GM21360 (cell line): ENCODE results near the gene ZCCHC13.
"Not testable (repeated sequence)": the region's sequence is repeated elsewhere in the genome, so short reads cannot be mapped to it uniquely, and the experiment has no call there.

Experiments
- ATAC-seq: cut with Tn5 transposase; IDR thresholded peaks from one replicate; pipeline ENCODE4 v1.9.1; 2021; ENCODE audit warnings: mild to moderate bottlenecking, moderate library complexity; ENCODE audit not compliant: unreplicated experiment

The ZCCHC13 gene

DNA sequence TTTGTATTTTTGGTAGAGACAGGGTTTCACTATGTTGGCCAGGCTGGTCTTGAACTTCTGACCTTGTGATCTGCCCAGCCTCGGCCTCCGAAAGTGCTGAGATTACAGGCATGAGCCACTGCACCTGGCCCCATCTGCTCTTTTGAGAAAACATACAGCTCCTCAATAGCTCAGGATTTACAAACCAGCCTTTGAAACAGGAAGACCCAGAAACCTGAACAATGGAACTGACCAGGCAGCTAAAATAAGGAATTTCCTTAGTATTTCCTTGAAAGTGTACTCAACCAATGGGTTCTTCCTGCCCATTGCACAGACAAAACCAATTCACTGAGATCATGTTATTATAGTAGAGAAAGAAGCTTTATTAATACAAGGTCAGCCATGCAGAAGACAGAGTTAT is 15.3 kb downstream of the ZCCHC13 start:
- not testable (repeated sequence) for ATAC-seq

DNA sequence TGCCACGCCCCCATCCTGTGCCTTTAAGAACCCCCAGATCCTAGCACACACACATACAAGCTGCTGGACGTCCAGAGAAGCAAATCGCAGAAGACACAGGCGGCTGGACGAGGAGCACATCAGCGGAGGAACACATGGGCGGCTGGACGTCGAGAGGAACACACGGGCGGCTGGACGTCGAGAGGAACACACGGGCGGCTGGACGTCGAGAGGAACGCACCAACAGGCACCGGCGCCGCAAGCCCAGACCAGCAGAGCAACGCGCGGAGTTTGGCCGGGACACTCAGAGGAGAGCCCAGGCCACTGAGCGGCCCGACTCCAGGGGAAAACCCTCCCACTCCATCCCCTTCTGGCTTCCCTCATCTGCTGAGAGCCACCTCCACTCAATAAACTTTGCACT is 17.2 kb downstream of the ZCCHC13 start:
- no peak for ATAC-seq

DNA sequence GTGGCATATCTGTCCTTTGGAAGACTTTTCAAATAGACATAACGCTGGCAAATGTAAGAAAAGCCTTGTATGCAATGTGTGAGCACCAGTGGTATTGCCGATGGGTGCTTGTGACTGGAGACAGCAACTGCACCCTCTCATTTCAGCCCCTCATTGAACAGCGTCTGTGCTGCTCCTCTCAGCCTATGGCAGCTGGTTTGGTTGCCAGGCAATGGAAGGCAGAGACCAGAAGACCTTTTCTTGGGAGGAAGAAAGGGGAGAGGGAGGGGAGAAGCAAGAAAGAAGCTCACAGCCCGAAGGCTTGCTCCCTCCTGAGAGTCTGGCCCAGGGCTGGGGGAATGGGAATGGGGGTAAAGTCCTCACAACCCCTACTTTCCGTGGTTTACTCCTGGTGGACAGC is 20.2 kb downstream of the ZCCHC13 start:
- no peak for ATAC-seq

DNA sequence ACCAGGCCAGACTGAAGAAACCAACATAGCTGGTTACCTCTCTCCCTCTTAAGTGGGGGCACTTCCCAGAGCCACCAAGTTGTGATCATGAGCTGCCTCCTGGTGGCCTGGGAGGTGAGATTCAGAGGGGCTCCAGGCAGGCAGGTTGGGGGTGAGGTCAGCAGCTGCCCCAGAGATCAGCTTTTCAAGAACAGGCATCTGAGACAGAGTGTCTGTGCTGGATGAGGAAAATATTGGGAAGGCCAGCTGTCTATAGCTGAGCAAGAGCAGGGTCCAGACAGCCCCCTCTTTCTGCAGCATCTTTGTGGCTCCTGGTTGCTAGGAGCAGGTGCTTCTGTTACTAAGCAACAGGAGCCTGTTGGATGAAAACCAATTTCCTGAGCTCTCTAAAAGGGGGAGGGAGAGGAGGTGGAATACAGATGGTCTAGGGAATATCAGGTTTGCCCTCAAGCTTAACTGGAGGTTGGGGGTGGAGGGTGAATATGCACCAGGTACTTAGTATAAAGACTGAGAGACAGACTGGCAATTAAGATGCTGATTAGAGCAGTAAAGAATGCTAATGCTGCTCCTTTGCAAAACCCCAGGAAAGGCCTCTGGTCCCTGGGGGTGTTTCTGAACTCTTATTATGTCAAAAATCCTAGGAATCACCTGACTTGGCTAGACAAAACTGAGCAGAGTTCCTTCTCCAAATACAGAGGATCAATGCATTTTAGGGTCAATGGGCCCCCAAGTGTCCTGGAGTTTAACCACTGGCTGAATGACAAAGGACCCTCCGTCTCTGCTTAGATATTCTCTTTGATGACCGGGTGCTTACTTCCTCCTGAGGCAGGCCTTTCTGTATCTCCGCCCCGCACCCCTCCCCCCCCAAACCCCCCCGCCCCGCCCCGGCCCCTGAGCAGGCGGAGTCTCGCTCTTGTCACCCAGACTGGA is 21.4 kb downstream of the ZCCHC13 start:
- no peak for ATAC-seq

DNA sequence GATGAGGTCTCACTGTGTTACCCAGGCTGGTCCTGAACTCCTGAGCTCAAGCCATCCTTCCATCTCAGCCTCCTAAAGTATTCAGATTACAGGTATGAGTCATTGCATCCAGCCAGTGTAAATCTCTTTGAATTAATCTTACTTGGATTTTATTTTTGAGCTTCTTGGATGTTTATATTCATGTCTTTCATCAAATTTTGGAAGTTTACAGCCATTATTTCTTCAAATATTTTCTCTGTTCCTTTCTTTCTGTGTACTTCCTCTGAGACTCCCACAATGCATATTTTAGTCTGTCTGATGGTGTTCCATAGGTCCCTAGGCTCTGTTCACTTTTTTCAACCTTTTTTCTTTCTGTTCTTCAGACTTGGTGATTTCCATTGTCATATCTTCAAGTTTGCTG is 34.9 kb downstream of the ZCCHC13 start:
- ATAC-seq: no peak

DNA sequence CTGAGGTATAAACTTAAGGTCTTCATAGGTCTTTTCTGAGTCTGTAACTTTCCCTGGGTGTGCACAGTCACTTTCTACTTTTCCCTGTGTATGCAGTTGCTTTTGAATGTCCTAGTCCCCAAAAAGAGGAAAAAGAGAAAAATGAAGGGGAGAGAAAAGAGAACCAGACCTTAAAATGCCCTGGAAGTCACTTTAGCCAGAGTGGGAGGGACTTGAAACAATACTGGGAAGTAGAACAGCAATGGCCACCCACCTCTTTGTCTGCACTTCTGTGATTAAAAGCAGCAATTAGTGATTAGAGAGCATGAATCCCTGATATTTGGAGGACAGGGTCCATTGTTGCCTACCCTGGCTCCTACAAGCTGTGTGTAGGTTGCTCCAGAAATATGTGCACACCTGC is 36.1 kb downstream of the ZCCHC13 start:
- no peak for ATAC-seq

DNA sequence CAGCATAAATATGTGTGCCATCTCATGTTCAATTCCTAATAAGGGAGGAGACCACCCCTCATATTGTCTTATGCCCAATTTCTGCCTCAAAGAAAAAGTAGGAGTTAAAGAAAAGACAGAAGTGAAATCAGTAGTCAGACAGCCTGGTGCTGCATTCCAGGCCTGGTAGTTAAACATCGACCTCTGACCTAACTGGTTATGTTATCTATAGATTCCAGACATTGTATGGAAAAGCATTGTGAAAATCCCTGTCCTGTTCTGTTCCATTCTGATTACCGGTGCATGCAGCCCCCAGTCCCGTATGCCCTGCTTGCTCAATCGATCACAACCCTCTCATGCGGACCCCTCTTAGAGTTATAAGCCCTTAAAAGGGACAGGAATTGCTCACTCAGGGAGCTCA is 38.2 kb downstream of the ZCCHC13 start:
- not testable (repeated sequence) for ATAC-seq

DNA sequence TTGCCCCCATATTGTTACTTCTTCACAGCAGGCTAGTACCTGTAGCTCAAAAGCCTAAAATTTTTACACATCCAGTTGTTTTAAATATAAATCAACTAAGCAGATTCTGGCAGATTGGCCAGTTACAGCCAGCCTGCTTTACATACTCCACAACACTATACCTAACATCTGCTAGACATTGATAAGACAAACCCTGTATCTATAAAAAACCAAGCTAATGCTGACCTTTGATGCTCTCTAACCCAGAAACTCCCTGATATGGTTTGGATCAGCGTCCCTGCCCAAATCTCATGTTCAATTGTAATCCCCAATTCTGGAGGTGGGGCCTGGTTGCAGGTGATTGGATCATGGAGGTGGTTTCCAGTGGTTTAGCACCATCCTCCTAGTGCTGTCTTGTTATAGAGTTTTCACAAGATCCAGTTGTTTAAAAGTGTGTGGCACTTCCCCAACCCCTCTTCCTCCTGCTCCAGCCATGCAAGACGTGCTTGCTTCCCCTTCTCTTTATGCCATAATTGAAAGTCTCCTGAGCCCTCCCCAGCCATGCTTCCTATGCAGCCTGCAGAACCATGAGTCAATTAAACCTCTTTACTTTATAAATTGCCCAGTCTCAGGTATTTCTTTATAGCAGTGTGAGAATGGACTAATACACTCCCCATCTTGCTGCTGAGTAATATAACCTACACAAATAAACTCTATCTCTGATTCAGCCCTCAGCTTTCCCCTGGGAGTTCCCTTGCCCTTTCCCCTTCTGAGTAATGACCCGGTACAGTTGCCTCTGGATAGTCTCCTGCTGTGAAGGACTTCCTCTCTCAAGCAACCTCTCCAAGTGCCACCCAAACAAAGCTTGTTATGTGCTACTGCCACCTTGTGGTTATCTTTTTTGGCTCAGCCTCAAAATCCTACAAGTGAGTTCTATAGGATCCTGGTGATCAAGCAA is 39.6 kb downstream of the ZCCHC13 start:
- ATAC-seq: peak; percentile 84

DNA sequence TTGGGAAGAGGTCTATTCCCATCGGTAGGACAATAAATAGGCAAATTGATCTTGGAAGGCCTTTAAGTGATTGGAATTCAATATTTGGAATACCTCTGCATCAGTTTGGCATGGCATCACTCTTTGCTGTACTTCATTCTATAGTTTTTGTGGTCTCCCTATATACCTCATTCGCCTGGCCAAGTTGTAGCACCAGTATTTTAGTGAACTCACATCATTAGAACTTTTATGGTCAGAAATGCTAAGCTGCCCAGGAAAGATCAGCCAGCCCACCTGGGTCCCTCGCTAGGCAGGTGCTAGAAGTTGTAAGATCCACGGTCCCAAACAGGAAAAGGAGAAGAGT is 40.3 kb downstream of the ZCCHC13 start:
- no peak for ATAC-seq

DNA sequence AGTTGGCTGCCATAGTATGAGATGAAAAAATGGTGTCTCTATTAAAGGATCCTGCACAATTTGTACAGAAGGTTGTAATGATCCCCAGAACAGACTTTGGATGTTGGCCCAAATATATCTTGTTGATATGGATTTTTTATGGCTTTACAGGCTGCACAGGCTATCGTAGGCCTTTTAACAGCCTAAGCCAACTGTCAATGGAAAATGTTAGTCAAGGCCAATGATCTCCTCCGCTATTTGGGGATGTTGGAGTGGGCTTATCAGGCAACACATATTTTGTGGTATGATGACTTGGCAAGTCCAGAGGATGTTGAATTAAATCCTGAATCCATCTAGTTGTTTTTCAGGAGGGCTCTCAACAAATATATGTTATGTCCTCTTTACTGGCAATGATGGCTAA is 42.1 kb downstream of the ZCCHC13 start:
- ATAC-seq: no peak

DNA sequence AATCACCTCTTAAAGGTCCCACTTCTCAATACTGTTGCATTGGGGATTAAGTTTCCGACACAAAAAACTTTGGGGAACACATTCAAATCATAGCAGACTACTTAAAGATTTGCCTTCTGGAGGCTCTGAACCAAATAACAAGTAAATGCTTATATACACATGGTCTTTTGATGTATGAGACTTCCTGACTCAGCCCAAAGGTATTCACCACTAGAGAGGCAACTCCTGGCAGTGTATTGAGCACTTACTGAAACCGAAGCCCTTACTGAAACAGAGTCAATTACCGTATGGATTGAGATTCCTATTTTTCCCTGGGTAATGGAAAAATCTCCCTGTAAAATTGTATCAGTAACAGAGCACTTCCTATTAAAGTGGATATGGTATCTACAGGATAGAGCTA is 45.4 kb downstream of the ZCCHC13 start:
- no peak for ATAC-seq

DNA sequence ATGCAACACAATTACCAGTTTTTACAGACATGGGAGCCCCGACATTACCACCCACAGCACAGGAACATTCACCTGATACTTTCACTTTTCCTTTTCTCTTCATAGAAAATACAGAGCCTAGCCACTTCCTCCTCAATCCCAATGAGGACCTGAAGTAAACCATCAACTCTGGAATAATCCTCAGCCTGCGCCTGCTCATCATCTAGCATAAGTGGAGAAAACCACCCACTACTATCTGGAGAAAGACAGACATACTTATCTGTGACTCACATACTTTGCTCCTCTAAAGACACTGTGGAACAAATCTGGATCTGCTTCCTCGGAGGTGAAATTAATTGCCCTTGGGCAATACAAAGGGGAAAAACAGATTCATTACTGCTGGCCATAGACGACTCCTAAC is 47.8 kb downstream of the ZCCHC13 start:
- no peak for ATAC-seq

DNA sequence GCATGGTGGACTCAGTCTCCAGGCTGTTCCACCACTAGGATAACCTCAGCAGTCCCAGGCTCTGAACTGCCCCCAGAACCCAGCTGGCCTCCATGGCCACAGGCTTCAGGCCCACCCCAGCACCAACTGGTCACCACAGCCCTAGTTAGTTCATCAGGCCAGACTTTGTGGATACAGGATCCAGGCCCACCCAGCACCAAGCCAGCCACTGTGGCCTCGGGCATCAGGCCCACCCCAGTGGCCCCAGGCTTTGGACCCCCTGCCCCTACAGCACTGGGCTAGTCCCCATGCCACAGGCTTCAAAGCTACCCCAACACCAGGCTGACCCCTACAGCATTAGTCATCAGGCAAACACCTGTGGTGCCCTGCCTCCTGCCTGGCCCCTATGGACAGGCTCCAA is 50.0 kb downstream of the ZCCHC13 start:
- no peak for ATAC-seq
